GM21528 (cell line): ENCODE results near the gene POTEH.
"Not testable (repeated sequence)": the region's sequence is repeated elsewhere in the genome, so short reads cannot be mapped to it uniquely, and the experiment has no call there.

Experiments used
- ATAC-seq: cut with Tn5 transposase; IDR thresholded peaks from one replicate; pipeline ENCODE4 v1.9.1; 2021; ENCODE audit warnings: mild to moderate bottlenecking, moderate library complexity; ENCODE audit not compliant: unreplicated experiment, low FRiP score

POTEH gene

DNA sequence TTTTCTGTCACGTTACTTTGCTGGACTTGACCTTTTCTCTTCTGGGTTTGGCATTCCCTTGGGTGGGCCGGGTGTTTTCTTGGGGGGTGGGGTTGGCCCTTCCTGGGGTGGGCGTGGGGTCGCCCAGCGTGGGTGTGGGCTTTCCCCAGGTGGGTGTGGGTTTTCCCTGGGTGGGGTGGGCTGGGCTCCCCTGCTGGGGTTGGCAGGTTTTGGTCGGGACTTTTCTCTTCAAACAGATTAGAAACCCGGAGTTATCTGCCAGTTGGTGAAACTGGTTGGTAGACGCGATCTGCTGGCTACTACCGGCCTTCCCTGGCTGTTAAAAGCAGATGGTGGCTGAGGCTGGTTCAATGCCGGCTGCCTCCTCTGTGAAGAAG lies at the start of gene POTEH:
TSS of gene POTEH (plus strand) at position 278 of the 377 bp plus-strand sequence. CDS start at position 330, 52 bp downstream.
- not testable (repeated sequence) for ATAC-seq

DNA sequence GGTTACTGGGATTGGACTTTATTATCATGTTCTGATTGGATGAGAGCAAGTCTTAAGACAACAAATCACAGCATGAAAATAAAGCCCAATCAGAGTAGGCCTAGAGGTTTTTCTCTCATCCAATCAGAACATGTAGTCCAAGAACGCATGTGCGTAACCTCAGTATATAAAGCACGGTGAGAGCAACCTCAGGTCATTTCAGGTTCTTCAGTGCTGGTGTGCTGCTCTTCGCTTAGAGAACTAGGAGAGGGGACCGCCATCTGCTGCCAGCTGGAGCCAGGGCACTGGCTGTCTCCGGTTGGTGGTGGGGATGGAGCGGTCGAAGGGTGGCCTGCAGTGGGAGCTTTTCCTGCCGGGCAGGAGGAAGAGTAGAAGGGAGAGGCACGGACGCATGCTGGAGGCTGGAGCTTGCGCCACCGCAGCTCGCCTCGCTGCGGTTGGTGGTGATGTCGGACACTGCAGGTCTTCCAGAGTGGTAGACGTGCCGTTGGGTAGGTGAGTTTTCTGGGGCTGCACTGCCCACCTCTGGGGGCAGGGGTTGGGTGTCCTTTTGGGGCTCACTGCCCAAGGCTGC lies 47.5 kb upstream of the POTEH start:
- not testable (repeated sequence) for ATAC-seq

DNA sequence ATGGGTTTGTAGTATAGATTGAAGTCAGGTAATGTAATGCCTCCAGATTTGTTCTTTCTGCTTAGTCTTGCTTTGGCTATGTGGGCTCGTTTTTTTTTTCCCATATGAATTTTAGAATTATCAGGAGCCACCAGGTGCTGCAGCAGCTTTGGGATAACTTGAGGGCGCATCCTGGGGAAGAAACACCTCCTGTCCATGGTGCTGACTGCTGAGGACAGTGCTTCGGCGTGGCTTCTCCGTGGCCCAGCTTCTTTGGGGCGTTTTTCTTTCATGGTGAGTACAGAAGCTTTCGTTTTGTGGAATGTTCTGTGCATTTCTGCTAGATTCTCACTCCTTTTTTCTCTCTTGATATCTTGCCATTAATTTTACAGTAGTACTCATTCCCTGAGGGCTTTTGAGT lies 37.9 kb upstream of the POTEH start:
- not testable (repeated sequence) for ATAC-seq

DNA sequence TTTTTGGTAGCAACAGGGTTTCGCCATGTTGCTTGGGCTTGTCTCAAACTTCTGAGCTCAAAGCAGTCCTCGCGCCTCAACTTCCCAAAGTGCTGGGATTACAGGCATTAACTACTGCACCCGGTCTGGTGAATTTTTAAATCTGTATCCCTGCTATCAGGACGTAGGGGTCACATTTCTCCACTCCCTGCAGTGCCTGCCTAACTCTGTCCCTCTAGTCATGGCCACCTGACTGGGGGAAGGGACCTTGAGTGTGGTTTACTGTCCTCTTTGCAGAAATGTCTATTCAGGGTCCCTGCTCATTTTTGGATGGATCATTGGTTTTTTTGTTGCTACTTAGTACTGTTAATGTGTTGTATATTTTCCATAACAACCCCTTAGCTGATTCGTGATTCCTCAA lies 37.1 kb upstream of the POTEH start:
- not testable (repeated sequence) for ATAC-seq

DNA sequence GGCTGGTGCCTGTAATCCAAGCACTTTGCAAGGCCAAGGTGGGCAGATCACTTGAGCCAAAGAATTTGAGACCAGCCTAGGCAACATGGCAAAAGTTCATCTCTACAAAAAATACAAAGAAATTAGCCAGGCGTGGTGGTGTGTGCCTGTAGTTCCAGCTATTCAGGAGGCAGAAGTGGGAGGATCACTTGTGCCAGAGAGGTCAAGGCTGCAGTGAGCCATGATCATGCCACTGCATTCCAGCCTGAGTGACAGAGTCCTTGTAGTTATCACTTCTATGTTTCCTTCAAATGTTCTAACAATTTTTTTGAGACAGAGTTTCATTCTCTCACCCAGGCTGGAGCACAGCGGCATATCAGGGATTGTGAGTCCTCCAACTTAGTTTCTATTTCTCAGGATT lies 36.6 kb upstream of the POTEH start:
- not testable (repeated sequence) for ATAC-seq

DNA sequence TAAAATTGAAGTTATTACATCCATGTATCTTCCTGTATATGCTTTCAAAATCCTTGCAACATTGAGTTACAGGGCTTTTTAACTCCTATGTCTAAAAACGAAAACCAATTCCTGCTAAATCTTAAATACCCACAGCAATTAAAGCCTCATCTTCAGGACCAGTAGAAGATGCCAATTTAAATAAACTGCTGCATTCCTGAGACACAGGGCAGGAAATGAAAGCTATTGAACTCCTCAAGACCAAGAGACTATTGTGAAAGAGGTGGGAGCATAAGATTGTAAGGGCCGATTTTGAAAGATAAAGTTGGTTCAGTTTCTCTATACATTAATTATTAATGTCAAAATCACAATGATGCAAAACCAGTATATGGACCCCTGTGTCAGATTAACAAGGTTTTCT lies 28.7 kb upstream of the POTEH start:
- ATAC-seq = not testable (repeated sequence)

DNA sequence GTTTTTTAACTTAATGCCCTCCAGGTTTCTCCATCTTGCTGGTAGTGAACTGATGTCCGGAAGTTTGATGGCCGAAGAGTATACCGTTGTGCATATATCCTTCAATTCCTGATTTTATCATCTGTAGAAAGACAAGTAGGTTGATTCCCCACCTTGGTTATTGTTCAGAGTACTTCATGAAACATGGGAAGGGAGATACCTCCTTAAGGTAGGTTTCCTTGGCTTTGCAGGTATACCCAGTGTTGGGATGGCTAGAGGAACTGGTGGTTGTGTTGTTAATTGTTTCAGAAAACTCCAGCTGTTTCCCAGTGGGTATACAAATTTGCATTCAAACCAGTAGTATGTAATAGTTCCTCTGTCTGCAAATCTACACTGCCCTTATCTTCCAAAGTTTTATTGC lies 25.1 kb upstream of the POTEH start:
- not testable (repeated sequence) for ATAC-seq

DNA sequence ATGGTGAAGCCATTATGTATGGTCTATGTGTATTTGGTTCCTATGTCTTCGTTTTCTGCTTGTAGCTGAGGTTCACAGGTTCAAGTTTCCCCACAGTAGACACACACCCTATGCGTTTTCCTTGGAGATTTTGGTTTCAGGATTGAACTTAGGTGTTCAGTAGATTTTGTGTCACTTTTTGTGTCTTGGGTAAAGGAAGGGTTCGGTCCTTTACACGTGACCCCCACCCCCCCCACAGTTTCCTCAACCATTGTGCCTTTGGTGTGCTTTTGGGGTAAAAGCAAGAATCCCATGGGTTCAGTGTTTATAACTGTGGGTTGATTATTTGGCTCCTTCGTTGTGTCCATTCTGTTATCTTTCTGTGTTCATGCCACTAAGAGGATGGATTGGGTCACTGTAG lies 24.3 kb upstream of the POTEH start:
- ATAC-seq = not testable (repeated sequence)

DNA sequence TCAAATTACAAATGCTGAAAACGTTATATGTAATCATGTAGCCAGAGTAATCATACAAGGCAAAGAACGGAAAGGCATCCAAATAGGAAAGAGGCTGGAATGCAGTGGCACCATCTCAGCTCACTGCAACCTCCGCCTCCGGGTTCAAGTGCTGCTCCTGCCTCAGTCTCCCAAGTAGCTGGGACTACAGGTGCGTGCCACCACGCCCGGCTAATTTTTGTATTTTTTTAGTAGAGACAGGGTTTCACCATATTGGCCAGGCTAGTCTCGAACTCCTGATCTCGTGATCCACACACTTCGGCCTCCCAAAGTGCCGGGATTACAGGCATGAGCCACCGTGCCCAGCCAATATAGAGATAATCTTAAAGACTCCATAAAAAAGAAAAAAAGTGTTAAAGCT lies 20.4 kb upstream of the POTEH start:
- not testable (repeated sequence) for ATAC-seq

DNA sequence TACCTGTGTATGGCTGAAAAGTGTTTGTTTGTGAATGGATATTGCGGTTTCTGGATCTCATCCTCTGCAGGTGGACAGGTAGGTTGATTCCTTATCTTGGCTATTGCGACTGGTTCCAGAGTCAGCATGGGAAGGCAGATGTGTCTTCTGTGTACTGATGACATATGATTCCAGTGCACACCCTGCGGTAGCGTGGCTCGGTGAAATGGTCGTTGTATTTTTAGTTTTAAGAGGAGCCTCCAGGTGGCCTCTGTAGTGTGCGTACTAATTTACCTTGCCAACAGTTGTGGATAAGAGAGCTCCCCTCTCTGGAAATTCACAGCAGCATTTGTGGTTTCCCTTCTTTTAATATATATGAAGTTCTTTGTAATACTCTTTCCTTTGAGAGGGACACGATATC lies 10.1 kb upstream of the POTEH start:
- ATAC-seq = not testable (repeated sequence)

DNA sequence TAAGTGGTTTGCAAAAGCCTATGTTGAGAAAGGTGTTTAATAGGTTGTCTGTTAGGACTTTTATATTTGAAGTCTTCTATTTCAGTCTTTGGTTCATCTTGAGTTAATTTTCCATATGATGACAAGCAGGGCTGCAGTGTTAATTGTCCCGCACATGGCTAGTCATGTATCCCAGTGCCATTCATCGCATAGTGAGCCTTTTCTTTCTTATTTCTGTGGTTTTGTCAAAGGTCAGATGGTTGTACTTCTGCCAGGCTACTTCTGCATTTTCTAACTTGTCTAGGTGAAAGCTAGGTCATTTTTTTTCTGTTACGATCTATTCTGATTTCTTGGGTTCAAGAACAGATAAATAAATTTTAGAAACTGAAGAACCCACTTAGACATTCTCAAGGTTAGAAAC lies 5.7 kb upstream of the POTEH start:
- ATAC-seq = not testable (repeated sequence)

DNA sequence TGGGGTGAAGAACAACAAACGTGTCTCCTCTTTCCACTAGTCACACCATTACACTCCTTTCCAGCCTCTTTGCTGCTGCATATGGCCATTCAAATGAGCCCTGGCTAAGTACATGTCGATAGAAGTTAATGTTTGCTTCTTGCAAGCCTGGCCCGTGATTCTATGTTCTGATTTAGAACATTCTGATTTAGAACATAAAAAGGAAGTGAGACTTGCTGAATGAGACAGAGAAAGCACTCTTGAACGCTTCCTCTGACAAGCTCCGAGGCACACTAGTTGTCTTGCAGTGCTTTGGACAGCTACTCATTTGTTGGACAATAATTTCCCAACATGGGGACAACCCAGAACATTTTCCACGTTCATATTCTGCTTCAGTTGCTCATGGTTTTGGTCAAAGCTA lies 5.1 kb upstream of the POTEH start:
- ATAC-seq = peak; percentile 79

DNA sequence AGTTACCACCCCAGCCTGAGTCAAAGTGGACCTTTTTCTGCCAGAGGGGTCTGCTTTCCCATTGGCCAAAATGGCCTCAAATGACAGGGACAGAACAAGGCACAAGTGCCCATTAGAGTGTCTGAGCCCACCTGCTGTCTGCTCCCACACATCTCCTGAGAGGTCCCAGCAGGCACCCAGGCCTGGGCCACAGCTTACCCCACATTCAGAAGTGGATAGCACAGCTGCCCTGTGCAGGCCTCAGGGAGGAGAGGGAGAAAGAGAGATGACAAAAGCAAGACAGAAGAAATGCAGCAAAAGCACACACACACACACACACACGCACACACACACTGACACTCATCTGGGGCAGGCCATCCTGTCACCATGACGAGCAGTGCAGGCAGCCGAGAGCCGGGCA lies 4.2 kb upstream of the POTEH start:
- not testable (repeated sequence) for ATAC-seq

DNA sequence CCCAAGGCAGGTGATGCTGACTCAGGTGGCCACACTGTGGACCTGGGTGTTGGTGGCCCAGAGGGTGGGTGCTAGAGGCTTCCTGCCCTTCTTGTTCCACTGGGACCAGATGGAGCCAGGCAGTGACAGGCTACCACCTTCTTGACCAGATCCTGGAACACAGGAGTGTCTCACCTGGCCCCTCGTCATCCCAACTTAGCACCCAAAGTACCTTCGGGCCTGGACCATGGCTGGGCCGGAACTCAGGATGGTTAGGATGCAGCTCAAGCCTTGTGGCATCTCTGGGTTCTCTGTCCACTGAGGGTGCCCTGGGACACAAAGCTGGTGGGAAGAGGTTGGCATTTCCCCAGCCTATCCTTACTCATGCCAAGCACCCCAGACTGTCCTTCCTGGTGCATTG lies 2.7 kb upstream of the POTEH start:
- ATAC-seq = not testable (repeated sequence)

DNA sequence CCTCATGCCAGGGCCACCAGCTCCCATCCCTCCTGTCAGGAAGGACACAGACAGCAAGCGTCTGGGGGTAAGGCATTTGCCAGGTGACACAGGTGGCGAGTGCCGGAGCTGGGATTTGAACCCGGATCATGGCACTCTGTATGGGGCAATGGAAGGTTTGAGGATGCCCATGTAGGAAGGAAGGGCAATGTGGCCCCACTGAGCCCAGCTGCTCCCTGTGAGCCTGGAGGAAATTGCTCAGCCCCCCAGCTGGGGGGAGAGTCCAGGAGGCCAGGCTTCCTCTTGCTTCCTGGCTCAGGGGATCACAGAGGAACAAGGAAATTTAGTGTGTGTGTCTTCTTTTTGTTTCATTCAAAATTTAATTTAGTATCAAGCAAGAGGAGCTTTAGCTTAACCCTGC lies 2.1 kb upstream of the POTEH start:
- ATAC-seq = not testable (repeated sequence)

DNA sequence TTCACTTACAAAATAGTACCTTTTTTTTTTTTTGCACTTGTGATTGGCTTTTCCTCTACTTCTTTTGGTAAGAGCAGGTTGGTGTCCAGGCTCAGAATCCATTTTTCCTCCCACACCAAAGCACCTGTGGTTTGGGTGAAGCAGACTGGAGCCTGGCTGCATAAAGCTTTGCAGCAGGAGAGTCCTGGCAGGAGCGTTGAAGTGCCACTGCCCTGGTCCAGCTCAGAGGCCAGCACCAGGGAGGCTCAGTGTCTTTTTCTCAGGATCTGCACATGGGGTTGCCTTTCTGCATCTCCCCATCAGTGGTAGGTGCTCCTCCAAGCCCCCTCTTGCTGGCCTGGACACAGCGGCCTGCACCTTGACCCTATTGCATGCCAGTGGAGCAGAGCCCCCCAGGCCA lies 1.7 kb upstream of the POTEH start:
- not testable (repeated sequence) for ATAC-seq

DNA sequence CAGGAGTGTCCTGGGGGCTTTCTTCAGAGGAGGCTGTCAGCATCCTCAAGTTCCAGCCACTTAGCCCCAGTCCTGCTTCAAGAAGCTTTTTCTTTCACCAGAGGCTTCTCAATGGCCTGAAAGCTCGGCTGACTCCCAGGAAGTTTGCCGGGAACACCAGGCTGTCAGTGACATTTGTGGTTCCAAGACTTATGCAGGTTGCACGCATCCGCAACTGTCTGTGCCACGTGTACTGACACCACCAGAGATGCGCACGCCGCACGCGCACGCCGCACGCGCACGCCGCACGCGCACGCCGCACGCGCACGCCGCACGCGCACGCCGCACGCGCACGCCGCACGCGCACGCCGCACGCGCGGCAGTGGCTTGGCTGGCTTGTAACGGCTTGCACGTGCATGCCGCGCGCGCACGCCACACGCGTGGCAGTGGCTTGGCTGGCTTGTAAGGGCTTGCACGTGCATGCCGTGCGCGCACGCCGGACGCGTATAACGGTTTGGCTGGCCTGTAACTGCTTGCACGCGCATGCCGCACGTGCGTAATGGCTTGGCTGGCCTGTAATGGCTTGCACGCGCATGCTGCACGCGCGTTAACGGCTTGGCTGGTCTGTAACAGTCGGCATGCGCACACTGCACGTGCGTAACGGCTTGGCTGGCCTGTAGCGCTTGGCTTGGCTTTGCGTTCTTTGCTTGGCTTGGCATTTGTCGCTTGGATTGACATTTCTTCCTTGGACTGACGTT lies 646 bp upstream of the POTEH start:
- ATAC-seq = not testable (repeated sequence)

DNA sequence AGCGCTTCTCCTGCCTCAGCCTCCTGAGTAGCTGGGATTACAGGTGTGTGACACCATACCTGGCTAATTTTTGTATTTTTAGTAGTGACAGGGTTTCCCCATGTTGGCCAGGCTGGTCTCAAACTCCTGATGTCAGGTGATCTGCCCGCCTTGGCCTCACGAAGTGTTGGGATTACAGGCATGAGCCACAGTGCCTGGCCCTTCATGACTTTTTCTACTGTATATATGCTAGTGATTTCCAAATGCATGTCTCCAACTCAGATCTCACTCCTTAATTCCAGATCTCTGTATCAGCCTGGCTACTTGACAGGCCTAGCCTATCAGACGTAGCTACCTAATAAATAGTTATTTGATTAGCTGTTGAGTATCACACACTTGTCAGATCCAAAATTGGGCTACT lies 23.8 kb downstream of the POTEH start:
- not testable (repeated sequence) for ATAC-seq

DNA sequence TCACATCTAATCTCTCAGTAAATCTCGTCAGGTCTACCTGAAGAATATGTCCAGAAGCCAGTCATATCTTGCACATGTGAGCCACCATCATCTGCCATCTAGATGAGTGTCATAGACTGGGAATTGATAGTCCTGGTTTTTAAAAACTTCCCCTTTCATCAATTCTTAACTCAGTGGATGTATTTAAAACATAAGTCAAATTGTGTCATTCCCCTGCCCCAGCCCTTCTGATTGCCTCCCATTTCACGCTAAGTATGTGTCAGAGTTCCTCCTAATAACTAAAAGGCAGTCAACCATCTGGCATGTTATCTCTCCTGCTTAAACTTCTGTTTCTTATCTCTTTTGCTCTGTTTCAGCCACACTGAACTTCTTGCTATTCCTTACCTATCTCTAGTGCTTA lies 24.3 kb downstream of the POTEH start:
- ATAC-seq = not testable (repeated sequence)

DNA sequence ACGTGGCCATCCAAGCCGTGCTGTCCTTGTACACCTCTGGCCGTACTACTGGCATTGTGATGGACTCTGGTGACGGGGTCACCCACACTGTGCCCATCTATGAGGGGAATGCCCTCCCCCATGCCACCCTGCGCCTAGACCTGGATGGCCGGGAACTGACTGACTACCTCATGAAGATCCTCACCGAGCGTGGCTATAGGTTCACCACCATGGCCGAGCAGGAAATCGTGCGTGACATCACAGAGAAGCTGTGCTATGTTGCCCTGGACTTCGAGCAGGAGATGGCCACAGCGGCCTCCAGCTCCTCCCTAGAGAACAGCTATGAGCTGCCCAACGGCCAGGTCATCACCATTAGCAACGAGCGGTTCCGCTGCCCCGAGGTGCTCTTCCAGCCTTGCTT lies 32.1 kb downstream of the POTEH start:
- ATAC-seq = not testable (repeated sequence)

DNA sequence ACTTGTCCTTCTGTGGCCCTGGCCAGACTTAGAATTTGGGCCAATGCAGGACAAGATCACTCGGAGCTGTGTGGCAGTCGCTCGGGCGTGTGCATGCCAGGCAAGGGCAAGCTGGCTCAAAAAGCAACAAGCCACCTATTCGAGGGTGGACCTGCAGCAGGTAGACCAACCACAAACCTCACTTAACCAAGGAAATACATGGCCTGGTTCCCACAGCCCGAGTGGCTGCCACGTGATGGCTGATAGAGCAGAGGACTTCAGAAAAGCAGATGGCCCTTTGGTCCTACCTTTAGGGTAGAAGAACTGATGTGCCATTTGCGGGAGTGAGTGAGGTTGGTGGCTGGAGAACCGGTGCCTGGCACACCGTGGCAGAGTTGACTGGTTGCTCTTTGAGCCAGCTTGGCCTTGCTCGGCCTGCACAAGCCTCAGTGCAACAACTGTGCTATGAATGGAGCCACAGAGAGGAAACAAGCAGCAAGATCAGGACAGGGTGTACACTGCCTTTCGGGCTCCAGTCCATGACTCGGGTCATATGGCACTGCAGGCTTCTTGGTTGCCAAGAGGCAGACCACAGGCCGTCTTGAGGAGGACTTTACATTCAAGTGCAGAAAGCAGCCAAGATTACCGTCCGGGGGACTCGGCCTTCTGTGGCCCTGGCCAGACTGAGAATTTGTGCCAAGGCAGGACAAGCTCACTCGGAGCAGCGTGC lies 39.5 kb downstream of the POTEH start:
- not testable (repeated sequence) for ATAC-seq
